Mononuclear cell (primary cell): ENCODE measurements around the gene MLIP. TPM values are rescaled to one million over a fixed set of nuclear protein-coding genes. Genes with fewer than 3 reads are reported as not detected.
"Not testable (repeated sequence)": the region's sequence is repeated elsewhere in the genome, so short reads cannot be mapped to it uniquely, and the experiment has no call there.

ENCODE experiments used
- H3K27me3 ChIP-seq: 2 replicates; pipeline ENCODE4 v1.6.0; 2011; ENCODE audit warnings: low read length, control low read depth; ENCODE audit not compliant: insufficient read depth
- H3K4me1 ChIP-seq: 2 replicates; pipeline ENCODE4 v1.5.1; 2011; ENCODE audit warnings: mild to moderate bottlenecking, low read length, control low read depth; ENCODE audit not compliant: insufficient read depth
- H3K4me3 ChIP-seq: 2 replicates; pipeline ENCODE4 v1.5.1; 2011; ENCODE audit warnings: mild to moderate bottlenecking, low read length, moderate library complexity
- H3K9me3 ChIP-seq: 2 replicates; pipeline ENCODE4 v1.5.1; 2011; ENCODE audit warnings: low read depth, mild to moderate bottlenecking, control low read depth, low read length
- total RNA-seq: library from RNA; depleted of rRNA; stranded (reverse); fragments of >200 nt; gene quantifications from one replicate; pipeline ENCODE4 v1.2.3, GENCODE V29; 2012

MLIP gene, protein sequence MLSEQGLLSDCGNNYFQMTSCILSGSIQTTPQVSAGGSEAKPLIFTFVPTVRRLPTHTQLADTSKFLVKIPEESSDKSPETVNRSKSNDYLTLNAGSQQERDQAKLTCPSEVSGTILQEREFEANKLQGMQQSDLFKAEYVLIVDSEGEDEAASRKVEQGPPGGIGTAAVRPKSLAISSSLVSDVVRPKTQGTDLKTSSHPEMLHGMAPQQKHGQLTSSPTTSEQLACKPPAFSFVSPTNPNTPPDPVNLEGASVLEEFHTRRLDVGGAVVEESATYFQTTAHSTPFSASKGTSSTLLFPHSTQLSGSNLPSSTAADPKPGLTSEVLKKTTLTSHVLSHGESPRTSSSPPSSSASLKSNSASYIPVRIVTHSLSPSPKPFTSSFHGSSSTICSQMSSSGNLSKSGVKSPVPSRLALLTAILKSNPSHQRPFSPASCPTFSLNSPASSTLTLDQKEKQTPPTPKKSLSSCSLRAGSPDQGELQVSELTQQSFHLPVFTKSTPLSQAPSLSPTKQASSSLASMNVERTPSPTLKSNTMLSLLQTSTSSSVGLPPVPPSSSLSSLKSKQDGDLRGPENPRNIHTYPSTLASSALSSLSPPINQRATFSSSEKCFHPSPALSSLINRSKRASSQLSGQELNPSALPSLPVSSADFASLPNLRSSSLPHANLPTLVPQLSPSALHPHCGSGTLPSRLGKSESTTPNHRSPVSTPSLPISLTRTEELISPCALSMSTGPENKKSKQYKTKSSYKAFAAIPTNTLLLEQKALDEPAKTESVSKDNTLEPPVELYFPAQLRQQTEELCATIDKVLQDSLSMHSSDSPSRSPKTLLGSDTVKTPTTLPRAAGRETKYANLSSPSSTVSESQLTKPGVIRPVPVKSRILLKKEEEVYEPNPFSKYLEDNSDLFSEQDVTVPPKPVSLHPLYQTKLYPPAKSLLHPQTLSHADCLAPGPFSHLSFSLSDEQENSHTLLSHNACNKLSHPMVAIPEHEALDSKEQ
- not detected for total RNA-seq

DNA sequence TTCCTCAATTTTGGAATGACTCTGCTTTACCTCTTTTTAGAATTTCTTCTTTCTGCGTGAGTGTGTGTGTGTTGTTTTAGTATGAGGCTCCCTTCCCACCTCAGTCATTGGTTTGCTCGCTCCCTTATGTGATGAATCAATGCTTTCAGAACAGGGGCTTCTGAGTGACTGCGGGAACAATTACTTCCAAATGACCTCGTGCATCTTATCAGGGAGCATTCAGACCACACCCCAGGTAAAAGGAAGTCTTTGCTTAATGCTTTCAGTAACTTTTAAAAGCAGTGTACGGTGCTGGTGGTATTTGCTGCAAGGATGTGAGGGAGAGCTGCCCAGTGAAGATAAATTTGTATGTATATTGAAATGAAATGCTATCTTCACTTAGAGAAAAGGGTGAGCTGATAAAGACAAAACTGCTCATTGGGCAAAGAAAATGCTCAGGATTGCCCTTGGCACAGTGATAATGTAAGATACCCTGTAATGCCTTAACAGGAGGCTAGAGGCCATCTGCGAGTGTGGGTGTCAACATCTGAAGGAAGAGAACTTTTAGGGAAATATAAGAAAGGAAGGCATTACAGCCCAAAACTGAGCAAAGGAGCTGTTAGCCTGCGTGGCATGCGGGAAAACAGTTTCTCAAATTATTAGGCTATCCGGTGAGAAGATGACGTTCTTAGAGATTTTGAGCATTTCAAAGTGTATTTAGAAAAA is at the start of gene MLIP:
MLIP (plus strand) TSS at position 103 of the 705 bp plus-strand sequence; CDS start at position 140, 37 bp downstream.
- H3K9me3 ChIP-seq = no peaks in the 10 kb centered on the region
- no peaks in the 10 kb centered on the region for H3K4me1 ChIP-seq
- H3K4me3 ChIP-seq = no peak within 1 kb of the TSS
- no peaks in the 10 kb centered on the region for H3K27me3 ChIP-seq

- Histone ChIP-seq H3K4me3 (no peak overlapping the region), H3K27me3 (no peaks in the 10 kb centered on the region), H3K4me1 (no peaks in the 10 kb centered on the region), H3K9me3 (no peaks in the 10 kb centered on the region)
Observed at GRCh38 chr6:54063228-54063539, 48.1 kb upstream of the MLIP start.

DNA sequence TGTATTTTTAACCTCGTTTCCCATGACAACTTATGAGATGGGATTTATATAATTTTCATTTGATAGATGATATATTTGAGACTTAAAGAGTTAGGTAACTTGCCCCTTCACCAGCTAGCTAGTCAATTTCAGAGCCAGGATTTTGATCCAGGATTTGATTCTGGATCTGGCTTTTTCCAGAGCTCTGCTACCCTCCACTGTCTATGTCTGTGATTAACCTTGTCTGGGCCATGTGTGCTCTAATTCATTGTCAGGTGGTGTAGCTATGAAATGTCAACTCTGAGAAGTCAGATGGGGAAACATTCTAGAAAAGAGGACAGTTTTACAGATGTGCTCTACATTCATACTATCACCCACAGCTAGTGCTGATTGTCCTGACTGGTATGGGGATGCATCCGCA is 42.5 kb upstream of the MLIP start:
- Histone ChIP-seq H3K9me3 (no peaks in the 10 kb centered on the region), H3K4me1 (no peaks in the 10 kb centered on the region), H3K4me3 (no peak overlapping the region), H3K27me3 (no peaks in the 10 kb centered on the region)

- no peak overlapping the region for H3K4me3 ChIP-seq
- H3K27me3 ChIP-seq = no peaks in the 10 kb centered on the region
- H3K9me3 ChIP-seq = no peaks in the 10 kb centered on the region
- H3K4me1 ChIP-seq = no peaks in the 10 kb centered on the region
Observed at GRCh38 chr6:54070025-54070424, 41.2 kb upstream of the MLIP start.

- H3K27me3 ChIP-seq = no peaks in the 10 kb centered on the region
- no peaks in the 10 kb centered on the region for H3K9me3 ChIP-seq
- no peak overlapping the region for H3K4me3 ChIP-seq
- no peaks in the 10 kb centered on the region for H3K4me1 ChIP-seq
Observed at GRCh38 chr6:54071821-54072340, 39.4 kb upstream of the MLIP start.

GRCh38 chr6:54072635-54073313 is 38.5 kb upstream of the MLIP start:
- H3K4me1 ChIP-seq = no peaks in the 10 kb centered on the region
- no peaks in the 10 kb centered on the region for H3K9me3 ChIP-seq
- no peak overlapping the region for H3K4me3 ChIP-seq

DNA sequence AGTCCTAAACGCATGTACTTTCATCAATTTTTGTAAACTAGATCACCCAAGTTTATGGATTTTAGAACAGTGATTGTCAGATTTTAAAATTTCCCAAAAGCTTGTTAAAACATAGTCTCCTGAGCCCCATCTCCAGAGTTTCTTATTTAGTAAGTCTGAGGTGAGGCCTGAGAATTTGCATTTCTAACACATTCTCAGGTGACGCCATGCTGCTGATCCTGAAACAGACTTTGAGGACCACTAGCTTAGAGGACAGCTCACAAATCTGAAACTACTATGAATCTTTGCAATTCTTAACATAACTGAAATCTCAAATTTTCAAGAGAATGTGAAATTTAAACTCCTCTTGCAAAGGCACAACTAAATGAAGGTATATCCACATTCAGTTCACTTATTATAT is 37.8 kb upstream of the MLIP start:
- no peak overlapping the region for H3K4me3 ChIP-seq
- H3K4me1 ChIP-seq = no peaks in the 10 kb centered on the region
- no peaks in the 10 kb centered on the region for H3K9me3 ChIP-seq
- H3K27me3 ChIP-seq = no peaks in the 10 kb centered on the region

More at GRCh38 chr6:54072635-54073313, 38.5 kb upstream of the MLIP start:
- H3K27me3 ChIP-seq = no peaks in the 10 kb centered on the region

DNA sequence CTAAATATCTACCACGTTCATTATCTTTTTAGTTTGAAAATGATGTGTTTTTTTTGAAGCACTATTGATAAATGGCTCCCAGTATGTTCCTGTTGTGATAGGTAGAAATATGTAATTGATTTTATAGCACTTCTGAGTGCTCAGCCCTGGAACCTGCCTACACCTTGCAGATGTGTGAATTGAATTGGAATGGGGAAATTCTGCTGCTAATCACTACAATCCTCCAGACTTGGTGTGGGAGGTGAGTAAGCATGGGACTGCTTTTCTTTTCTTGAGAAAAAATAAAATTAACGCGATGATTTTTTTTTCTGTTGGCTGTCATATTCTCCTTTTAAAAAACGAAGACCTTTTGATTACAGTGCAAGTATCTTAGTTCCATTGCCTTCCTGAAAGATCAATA is 37.1 kb upstream of the MLIP start:
- no peaks in the 10 kb centered on the region for H3K27me3 ChIP-seq
- H3K4me3 ChIP-seq = no peak overlapping the region
- H3K4me1 ChIP-seq = no peaks in the 10 kb centered on the region
- H3K9me3 ChIP-seq = no peaks in the 10 kb centered on the region

- Histone ChIP-seq H3K9me3 (no peaks in the 10 kb centered on the region), H3K4me1 (no peaks in the 10 kb centered on the region), H3K27me3 (no peaks in the 10 kb centered on the region), H3K4me3 (no peak overlapping the region)
Observed at GRCh38 chr6:54074578-54075195, 36.6 kb upstream of the MLIP start.

DNA sequence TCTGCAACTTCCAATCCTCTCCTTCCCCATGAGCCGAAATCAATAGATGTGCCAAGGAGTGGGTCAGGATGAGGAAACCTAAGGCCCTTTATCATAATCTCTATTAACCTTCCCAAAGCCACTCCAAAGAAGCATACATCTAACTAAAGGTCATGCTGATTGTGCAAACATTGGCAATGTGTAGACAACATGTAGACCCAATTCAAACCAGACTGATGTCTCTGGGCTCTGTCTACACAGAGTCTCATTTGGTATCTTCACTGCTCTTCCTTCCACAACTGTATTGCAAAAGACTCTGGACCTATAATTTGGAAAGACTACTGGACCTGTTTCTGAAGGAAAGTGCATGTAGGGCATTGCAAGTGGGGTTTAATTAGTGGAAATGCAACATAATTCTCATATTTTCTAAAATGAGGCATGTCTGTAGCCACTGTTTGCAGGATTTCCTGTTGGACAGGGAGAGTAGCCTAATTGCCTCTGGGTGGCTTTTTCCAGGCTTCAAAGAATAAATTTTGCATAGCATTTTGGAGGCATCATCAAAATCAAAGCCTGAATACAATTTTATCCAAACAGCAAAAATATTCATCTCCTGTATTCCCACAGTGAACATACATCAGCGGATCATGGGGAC is 35.0 kb upstream of the MLIP start:
- no peaks in the 10 kb centered on the region for H3K27me3 ChIP-seq
- no peaks in the 10 kb centered on the region for H3K9me3 ChIP-seq
- H3K4me1 ChIP-seq = no peaks in the 10 kb centered on the region
- no peak overlapping the region for H3K4me3 ChIP-seq

GRCh38 chr6:54081499-54081898 is 29.7 kb upstream of the MLIP start:
- H3K27me3 ChIP-seq, H3K4me1 ChIP-seq, H3K4me3 ChIP-seq, H3K9me3 ChIP-seq: not testable (repeated sequence)

DNA sequence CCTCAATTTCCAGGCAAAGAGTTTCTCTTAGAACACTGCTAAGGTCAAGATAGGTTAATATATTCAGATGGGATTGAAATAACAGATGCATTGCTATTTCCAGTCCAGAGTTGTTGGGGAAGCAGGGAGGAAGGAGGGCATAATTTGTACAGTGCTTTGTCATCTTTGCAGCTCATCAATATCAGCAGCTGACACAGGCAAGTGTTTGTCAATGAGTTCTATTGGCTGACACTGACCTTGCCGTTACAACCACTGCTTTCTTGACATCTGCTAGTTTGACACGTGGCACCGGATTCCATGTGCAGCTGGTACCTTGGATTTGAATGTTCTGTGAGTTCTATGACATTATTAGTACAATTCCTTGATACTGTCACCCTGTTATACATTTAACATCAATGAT is 28.0 kb upstream of the MLIP start:
- Histone ChIP-seq H3K4me3 (no peak overlapping the region), H3K9me3 (no peaks in the 10 kb centered on the region), H3K27me3 (no peaks in the 10 kb centered on the region), H3K4me1 (no peaks in the 10 kb centered on the region)

GRCh38 chr6:54084231-54084630 is 27.0 kb upstream of the MLIP start:
- Histone ChIP-seq H3K4me1 (no peaks in the 10 kb centered on the region), H3K9me3 (no peaks in the 10 kb centered on the region), H3K27me3 (no peaks in the 10 kb centered on the region), H3K4me3 (no peak overlapping the region)

DNA sequence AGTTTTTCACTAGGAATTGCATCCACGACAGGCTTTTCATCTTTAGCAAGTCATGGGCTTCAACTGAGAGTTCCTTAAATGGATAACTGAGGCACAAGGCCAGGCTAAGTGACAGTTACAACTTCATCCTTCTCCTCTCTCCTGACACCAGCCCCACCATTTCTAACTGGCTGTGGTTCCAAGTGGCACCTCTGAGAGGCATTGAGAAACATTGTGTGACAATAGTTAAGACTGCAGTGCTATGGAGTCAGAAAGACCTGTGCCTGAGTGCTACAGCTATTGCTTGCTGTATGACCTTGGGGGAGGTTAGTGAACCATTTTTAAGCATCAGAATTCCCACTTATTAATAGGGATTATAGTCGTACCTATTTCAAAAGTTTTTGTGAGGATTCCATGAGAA is 26.2 kb upstream of the MLIP start:
- Histone ChIP-seq H3K9me3 (no peaks in the 10 kb centered on the region), H3K4me3 (no peak overlapping the region), H3K4me1 (no peaks in the 10 kb centered on the region), H3K27me3 (no peaks in the 10 kb centered on the region)
